GM19025 (cell line): ENCODE results near the gene KDM4F.
A peak's percentile ranks its signal among the peaks of the same experiment; 100 is the strongest.
"Not testable (repeated sequence)": the region's sequence is repeated elsewhere in the genome, so short reads cannot be mapped to it uniquely, and the experiment has no call there.

ENCODE experiments used
- ATAC-seq: cut with Tn5 transposase; IDR thresholded peaks from one replicate; pipeline ENCODE4 v1.9.1; 2021; ENCODE audit warnings: mild to moderate bottlenecking, low read depth, moderate library complexity; ENCODE audit not compliant: unreplicated experiment

The KDM4F gene

DNA sequence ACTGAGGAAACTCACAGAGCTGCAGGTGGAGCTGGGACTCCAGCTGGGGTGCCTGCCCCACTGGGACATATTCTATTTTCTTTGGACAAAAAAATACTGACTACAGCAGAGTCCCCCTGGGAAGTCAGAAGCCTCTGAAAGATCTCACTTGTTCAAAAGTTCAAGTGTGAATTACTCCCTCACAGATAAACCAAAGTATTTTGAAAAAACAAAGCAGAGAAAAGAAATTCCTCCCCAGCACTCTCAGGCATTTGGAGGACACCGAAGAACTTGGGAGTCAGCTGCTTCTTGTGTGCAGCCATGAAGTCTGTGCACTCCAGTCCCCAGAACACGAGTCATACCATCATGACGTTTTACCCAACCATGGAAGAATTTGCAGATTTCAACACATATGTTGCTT is at the start of gene KDM4F:
Gene KDM4F, plus strand, starts transcription at position 301 of the 400 bp plus-strand sequence.
- not testable (repeated sequence) for ATAC-seq

DNA sequence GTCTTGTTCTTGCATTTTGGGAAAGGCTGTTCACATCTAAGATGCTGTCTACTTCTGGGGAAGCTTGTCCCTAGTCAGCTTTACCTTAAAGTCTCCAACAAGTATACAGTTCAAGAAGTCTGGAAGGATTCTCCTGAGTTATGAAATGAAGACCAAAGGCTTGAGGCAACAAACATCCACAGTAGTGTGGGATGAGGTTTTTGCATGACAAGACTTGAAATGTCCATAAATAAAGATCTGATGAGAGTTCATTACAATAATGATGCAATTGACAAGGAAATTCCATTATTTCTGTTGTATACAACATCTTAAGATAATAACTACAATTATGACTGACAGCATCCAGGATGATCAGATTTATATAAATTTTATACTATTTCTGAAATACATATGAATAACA is 45.5 kb upstream of the KDM4F start:
- ATAC-seq = no peak

DNA sequence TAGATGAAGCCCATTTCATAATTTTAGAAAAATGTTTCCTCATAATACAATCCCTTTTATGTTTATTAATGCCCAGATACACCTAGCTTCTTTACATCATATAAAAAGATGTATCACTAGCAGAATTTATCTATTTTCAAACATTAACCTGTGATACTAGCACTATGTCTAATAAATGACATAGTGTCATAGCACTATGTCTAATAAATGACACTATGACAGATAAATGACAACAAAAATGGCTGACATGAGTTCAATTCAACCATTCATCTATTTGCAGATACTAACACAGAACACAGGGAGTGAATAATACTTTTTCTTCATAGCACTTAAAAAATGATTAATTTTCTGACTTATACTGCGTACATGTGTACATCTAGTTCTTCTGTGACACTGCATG is 43.6 kb upstream of the KDM4F start:
- no peak for ATAC-seq

DNA sequence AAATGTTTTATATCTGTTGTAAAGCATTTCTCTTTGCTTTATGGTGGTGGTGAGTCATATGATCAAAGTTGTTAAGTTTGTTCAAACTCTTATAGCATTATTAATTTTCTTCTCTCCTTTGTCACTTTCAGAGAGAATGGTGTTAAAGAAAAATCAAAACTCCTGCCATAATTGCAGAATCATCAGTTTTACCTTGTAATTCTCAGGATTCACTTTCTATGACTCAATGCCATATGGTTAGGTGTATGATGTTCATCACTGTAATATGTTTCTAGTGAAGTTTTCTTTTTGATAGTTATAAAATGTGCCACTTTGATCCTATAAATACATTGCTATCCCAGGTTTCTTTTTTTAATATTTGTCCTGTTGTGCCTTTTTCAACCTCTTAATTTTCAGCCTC is 37.8 kb upstream of the KDM4F start:
- no peak for ATAC-seq

DNA sequence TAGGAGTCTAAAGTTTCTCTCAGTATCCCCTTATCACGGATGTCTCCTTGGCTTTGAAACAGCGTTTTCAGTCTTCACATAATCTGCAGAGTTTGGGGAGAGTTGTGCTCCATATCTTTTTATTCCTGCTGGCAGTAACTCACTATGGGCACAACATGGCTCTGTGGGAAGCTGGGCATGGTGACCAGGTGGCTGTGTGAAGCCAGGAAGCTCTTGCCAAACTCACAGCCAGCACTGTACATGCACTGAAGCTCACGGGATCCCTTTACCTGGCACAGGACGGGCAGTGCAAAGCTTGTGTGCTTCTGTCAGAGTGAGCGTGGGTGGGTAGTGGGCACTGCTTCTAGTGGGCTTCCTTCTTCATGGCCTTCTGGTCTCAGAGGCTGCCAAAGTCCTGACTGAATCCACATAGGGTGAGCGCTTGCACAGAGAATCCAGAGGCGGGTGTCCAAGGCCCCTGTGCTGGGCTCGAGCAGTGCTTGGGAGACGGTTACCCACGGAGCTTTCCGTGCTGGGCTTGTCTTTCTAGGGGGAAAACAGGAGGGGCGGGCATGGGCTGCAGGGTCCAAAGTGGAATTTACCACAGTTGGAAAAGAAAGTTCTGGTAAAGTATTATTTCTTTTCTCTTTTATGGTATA is 34.9 kb upstream of the KDM4F start:
- no peak for ATAC-seq

DNA sequence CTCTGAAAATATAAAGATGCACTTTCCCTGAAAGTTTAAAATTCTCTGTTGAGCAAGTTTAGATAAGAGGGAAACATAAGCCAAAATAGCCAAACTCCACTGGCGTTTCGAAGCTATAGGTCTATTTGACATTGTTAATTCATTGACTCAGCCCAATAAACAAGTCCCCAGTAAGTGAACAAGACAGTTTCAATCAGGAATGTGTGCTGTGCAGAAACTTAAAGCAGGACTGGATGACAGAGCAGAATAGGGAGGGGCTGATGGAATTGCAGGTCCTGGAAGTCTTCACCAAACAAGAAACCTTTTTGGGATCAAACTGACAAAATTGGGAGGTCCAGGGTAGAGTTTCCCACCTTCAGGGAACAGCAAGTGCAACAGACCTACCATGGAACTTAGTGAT is 33.1 kb upstream of the KDM4F start:
- no peak for ATAC-seq

DNA sequence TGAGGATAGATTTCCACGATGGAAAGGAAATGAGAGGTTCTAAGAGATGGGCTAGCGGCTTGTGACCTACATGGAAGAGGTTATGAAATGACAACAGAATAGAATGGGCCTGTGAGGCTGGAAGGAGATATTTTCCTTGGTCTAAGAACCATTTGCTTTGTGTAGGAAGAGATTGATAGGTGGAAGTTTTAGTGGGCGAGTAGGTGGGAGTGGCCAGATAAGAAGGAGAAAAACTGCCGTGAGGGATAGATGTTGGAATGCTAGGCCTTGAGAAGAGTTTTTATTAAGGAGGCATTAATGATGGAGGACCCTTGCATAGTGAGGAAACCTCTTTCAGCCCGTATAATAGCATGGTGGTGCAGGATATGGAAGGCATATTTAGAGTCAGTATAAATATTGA is 27.8 kb upstream of the KDM4F start:
- ATAC-seq = not testable (repeated sequence)

DNA sequence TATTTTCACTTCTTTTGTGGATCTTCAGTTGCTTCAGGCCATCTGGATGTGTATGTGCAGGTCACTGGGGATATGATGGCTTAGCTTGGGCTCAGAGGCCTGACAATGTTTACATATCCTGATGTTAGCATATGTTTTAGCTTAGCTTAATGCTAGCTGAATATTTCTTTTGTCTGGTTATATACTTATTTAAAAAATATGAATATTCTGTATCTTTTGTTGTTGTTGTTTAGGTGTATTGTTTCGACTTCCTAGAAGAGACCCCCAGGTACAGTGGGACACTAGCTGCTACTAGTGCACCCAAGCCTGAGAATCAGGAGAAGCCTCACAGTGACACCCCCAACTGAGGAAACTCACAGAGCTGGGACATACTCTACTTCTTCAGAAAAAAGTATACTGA is 24.3 kb upstream of the KDM4F start, which contains the start of gene KDM4E:
Gene KDM4E, plus strand, starts transcription at position 301 of the 400 bp plus-strand sequence. CDS start 300 bp downstream, outside the sequence.
- ATAC-seq = no peak

DNA sequence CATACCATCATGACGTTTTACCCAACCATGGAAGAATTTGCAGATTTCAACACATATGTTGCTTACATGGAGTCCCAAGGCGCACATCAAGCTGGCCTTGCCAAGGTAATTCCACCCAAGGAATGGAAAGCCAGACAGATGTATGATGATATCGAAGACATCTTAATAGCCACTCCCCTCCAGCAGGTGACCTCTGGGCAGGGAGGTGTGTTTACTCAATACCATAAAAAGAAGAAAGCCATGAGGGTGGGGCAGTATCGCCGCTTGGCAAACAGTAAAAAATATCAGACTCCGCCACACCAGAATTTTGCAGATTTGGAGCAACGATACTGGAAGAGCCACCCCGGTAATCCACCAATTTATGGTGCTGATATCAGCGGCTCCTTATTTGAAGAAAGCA is 23.6 kb upstream of the KDM4F start:
- ATAC-seq = not testable (repeated sequence)

DNA sequence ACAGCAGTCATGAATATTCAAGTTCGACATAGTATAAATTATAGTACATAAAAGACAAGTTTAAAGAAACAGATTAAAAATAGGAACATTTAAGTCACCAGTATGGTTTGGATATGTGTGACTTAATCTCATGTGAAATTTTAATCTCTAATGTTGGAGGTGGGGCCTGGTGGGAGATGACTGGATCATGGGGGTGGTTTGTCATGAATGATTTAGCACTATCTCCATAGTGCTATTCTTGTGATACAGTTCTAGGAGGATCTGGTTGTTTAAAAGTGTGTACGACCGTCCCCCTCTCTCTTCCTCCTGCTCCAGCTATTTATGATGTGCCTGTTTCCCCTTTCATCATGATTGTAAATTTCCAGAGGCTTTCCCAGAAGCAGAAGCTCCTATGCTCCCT is 20.9 kb upstream of the KDM4F start:
- no peak for ATAC-seq

DNA sequence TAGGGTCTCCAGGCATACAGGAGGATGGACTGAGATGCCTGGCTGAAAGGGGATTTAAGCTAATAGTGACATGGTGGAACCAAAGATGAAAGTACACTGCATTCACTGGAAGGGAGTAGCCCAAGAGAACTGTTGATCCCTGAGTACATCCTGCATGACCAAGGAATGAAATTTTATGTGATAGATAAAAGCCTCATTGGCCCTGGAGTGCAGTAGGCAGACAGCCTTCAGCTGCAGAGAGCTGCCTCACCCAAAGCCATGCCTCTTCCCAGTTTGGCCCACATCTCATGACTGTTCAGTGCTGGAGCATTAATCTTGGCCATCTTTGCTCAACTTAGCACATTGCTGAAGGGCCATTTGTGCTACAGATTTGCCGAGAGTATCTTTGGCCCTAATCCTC is 16.2 kb upstream of the KDM4F start:
- ATAC-seq = no peak

DNA sequence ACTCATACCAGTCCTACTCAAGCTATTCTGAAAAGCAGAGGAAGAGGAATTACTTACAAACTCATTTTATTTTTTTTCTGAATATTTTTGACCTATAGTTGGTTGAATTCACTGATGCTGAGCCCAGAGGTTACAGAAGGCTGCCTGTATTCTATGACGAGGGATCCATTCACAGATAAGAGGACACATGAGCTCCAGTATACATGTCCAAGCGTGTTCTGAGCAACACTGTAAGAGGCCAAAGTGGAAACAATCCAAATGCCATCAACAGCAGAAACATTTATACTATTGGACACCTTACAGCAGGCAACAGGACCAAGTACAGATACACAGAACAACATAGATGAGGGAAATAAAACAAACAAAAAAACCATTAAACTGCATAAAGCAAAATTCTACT is 13.9 kb upstream of the KDM4F start:
- ATAC-seq = no peak

DNA sequence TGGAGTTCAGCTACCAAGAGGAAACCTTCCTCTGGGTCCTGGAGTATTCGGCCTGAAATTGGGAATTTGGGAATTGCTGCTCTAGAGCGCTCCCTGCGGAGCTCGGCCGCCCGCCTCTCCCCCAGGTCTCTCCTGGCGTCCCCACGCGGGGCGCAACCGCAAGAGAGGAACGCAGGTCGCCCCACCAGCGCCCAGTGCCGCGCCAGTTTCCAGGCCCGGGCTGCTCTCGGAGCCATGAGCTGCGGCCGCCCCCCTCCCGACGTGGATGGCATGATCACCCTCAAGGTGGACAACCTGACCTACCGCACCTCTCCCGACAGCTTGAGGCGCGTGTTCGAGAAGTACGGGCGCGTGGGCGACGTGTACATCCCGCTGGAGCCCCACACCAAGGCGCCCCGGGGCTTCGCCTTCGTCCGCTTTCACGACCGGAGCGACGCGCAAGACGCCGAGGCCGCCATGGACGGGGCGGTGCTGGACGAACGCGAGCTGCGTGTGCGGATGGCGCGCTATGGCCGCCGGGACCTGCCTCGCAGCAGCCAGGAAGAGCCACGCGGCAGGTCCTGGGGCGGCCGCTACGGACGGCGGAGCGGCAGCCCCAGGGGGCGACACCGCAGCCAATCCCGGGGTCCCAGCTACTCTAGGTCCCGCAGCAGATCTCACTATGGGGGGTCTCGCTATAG is 11.7 kb upstream of the KDM4F start:
- not testable (repeated sequence) for ATAC-seq

DNA sequence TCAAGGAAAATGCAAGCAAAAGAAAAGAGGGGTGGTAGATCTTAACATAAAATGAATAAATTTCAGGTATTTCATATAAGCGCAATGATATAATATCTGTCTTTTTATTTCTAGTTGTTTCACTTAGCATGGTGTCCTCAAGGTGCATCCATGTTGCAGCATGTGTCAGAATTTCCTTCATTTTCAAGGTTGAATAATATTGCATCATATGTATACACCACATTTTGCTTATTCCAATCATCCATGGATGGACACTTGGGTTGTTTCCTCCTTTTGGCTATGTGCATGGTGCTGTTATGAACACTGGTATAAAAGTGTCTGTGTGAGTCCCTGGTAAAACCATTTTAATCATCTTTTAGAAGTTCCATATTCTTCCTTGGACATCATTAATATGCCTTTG is 7.0 kb upstream of the KDM4F start:
- ATAC-seq = no peak

DNA sequence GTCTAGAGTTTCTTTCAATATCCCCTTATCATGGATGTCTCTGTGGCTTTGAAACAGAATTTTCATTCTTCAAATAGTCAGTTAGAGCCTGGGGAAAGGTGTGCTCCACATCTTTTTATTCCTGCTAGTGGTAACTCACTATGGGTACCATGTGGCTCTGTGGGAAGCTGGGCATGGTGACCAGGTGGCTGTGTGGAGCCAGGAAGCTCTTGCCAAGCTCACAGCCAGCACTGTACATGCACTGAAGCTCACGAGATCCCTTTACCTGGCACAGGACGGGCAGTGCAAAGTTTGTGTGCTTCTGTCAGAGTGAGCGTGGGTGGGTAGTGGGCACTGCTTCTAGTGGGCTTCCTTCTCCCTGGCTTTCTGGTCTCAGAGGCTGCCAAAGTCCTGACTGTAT is 6.3 kb upstream of the KDM4F start:
- ATAC-seq = no peak

DNA sequence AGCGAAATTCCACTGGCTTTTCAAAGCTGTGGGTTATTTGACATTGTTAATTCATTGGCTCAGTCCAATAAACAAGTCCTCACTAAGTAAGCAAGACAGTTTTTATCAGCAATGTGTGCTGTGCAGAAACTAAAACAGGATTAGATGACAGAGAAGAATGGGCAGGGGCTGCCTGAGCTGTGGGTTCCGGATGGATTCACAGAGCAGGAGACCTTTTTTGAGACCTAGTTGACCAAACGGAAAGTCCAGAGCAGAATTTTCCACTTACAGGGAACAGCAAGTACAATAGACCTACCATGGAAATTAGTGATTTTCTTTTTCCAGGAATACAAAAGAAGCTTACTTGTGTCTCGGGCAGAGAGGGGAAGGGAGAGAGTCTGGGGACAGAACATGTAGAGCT is 5.2 kb upstream of the KDM4F start:
- no peak for ATAC-seq

DNA sequence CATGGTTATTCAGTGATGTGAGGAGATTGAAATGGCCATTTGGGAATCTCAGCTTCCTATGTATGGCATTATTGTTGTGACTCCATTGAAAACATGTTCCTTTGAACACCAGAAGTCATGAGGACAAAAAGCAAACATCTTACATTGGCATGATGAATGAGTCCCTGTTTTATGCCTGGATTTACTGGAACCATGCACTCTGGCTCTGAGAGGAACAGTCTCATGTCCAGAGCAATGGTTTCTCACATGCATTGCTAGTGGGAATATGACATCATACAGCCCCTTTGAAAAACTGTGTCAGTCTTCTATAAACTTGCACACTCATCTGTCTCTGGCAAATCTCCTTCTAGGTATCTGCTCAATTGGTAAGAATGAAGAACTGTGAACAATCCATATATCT is 3.4 kb upstream of the KDM4F start:
- no peak for ATAC-seq

DNA sequence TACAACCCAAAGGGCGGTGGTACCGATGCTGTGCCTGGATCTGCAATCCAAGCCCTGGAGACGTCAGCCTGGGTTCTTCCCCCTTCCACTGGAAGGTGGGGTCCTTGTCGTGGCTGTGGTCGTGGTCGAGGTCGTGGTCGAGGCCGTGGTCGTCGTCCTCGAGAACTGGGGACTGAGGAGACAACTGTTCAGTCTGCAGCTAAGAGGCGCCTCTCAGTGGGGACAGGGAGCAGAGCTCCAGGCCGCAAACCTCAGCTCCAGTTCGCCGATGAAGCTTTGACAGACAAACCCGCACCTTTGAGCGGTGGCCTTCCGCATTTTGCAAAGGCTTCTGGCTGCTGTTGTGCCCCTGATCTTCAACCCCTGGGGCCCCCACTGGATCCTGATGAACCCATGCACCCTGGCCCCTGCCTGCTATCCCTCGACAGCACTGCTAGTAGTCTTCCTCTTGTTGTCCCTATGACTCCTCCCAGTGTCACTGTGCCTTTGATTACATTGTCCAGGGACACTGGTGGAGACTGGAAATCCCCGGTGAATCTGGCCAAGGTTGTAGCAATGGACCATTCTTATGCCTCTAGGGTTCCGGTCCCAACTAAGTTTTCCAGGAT is 1.5 kb downstream of the KDM4F start:
- ATAC-seq = no peak

DNA sequence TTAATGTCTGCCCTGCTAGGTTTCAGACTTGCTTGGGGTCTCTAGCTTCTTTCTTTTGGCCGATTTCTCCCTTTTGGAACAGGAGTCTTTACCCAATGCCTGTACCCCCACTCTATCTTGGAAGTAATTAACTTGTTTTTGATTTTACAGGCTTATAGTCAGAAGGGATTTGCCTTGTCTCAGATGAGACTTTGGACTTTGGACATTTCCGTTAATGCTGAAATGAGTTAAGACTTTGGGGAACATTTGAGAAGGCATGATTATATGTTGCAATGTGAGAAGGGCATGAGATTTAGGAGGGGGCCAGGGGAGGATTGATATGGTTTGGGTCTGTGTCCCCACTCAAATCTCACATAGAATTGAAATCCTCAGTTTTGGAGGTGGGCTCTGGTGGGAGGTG is 5.1 kb downstream of the KDM4F start:
- no peak for ATAC-seq

DNA sequence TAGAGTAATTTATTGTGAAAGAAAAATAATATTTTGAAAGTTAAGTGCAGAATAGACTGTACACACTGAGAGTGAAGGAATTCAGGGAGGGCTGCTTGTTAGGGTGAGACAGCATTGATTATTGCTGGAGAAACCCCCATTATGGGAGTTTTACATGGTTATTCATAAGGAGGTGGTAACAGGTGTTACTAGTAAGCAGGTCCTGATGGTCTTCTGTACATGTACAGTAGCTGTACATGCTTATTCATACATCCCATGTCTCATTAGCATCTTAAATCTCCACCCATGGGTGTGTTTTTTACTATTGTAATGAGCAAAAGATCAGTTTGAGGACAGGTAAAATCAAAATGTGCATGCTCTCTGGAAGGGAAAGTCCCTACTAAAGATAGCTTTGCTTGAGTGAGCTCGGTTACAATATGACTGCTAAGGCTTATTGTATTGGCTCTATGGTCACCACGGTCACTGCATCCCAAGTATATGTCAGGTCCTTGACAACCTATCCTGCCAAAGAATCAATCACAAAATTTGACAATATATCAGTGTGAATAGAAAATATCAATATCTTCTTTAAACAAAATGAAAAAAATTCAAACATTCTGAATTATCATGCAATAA is 6.2 kb downstream of the KDM4F start:
- ATAC-seq = peak; percentile 91

DNA sequence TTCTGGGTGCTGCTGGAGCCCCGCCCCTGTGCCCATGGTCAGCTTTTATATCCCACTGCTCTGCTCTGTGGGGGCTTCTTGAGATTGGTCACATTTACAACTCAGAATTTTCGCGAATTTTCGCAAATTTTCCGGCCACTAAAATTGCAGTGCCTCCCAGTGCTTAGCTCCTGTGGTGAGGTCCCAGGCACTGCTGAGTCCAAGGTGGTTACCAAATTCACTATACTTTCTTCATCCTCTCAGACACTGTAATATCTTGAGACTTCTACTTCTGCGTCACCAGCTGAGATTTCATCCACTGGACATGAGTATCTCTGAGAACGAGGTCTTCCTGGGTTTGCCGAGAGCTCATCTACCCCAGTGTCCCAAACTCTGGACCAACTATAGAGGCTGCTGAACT is 8.7 kb downstream of the KDM4F start:
- no peak for ATAC-seq

DNA sequence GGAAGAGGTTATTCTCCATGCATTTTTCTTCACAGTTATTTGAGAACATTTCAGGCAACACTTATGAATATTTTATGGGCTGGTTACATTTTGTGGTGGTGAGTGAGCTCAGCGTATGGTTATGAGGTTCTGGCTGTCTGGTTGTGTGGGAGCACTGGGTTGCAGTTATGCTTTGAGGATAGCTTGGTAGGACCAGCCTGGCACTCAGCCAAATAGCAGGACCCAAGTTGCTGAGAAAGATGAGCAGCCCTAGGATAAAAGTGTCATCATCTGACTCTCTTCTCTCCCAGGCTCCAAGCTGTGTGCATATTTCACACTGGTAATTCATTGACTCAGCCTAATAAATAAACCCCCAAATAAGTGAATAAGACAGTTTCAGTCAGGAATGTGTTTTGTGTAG is 9.4 kb downstream of the KDM4F start:
- no peak for ATAC-seq
